ENCODE data around the gene VWA8.

Gene VWA8

GRCh38 chr13:41742917-41743552 lies 217.9 kb downstream of the VWA8 start:
- TF ChIP-seq ZFX (IDR thresholded peaks at IDR 0.05) (no peak), CTCF (conservative IDR thresholded peaks at IDR 0.05) (no peak)
- H3K27ac ChIP-seq = no peak overlapping the region

GRCh38 chr13:41740479-41740878 lies 220.4 kb downstream of the VWA8 start:
- TF ChIP-seq ZFX (IDR thresholded peaks at IDR 0.05) = no peak
- TF ChIP-seq CTCF (conservative IDR thresholded peaks at IDR 0.05) = no peak
- no peak overlapping the region for H3K27ac ChIP-seq

GRCh38 chr13:41722684-41723535 lies 238.0 kb downstream of the VWA8 start:
- TF ChIP-seq ZFX (IDR thresholded peaks at IDR 0.05) = no peak
- TF ChIP-seq CTCF (conservative IDR thresholded peaks at IDR 0.05) = no peak
- no peak overlapping the region for H3K27ac ChIP-seq

- H3K27ac ChIP-seq = peak overlapping the region; percentile 69; the same call in 1 of the 2 replicates
These were observed 239.9 kb downstream of the VWA8 start for GRCh38 chr13:41720839-41721561.

GRCh38 chr13:41716236-41716635 lies 244.7 kb downstream of the VWA8 start:
- H3K27ac ChIP-seq = no peak overlapping the region
- TF ChIP-seq ZFX (IDR thresholded peaks at IDR 0.05) = no peak
- TF ChIP-seq CTCF (conservative IDR thresholded peaks at IDR 0.05) = no peak

More at GRCh38 chr13:41720839-41721561, 239.9 kb downstream of the VWA8 start:
- TF ChIP-seq CTCF (conservative IDR thresholded peaks at IDR 0.05) (no peak), ZFX (IDR thresholded peaks at IDR 0.05) (no peak)

- TF ChIP-seq CTCF (conservative IDR thresholded peaks at IDR 0.05) (no peak), ZFX (IDR thresholded peaks at IDR 0.05) (no peak)
- H3K27ac ChIP-seq = no peak overlapping the region
These were observed 247.5 kb downstream of the VWA8 start for GRCh38 chr13:41713405-41713804.

GRCh38 chr13:41710771-41711170 lies 250.1 kb downstream of the VWA8 start:
- TF ChIP-seq CTCF (conservative IDR thresholded peaks at IDR 0.05) = no peak
- no peak for TF ChIP-seq ZFX (IDR thresholded peaks at IDR 0.05)

More at GRCh38 chr13:41710771-41711170, 250.1 kb downstream of the VWA8 start:
- no peak overlapping the region for H3K27ac ChIP-seq

Data from C4-2B (cell line).